GM21529 (cell line): ENCODE data around the gene ZFYVE26.
"Not testable (repeated sequence)": the region's sequence is repeated elsewhere in the genome, so short reads cannot be mapped to it uniquely, and the experiment has no call there.

Experiments
- ATAC-seq: cut with Tn5 transposase; IDR thresholded peaks from one replicate; pipeline ENCODE4 v1.9.1; 2021; ENCODE audit not compliant: unreplicated experiment

ZFYVE26 gene

DNA sequence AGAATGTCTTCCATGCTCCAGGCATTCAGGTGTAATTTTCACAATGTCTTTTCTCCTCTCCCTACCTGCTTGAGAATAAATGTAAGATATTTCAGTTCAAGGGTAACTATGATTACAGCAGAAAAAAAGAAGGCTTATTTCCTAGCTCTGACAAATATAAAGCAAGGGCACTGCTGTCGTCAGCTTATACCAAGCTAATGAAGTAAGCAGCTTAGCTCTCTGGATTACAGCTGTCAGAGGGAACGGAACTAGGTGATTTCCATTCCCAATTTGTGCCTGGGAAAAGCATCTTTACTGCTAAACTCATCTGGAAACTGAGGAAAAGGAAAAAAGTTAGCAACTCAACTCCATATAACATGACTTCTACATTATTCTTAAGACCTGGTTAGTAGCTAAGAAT, 56.5 kb downstream of the ZFYVE26 start:
- ATAC-seq: no peak

DNA sequence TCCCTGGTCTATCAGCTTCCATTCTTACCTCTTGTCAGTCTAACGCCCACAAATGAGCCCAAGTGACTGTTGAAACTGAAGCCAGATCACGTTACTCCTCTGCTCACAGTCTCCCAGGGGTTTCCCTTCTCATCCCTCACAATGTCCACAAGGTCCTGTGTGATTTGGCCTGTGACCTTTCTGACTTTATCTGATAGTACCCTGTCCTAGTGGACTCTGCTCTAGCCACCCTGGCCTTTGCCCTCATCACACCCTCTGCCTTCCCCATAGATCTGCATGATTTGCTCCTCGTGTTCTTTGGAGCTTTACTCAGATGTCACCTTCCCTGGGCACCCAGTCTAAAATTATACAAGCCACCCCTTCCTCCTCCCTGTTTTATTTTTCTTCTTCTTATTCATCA, 59.2 kb downstream of the ZFYVE26 start:
- ATAC-seq: no peak

DNA sequence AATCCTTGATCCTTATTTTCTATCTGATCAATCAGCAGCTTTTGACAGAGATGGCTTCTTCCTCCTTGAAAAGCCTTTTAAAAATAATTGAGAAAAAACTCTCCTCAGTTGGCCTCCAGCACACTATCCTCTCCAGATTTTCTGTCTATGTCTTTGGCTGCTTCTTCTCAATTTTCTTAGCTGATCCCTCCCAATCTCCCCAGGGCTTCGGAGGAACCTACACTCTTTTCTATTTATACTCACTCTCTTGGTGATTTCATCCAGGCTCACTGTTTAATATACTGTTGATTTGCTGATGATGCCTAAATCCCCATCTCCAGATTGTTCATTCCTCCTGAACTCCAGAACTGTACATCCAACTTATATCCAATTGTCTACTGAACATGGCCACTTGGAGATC, 59.9 kb downstream of the ZFYVE26 start:
- no peak for ATAC-seq

DNA sequence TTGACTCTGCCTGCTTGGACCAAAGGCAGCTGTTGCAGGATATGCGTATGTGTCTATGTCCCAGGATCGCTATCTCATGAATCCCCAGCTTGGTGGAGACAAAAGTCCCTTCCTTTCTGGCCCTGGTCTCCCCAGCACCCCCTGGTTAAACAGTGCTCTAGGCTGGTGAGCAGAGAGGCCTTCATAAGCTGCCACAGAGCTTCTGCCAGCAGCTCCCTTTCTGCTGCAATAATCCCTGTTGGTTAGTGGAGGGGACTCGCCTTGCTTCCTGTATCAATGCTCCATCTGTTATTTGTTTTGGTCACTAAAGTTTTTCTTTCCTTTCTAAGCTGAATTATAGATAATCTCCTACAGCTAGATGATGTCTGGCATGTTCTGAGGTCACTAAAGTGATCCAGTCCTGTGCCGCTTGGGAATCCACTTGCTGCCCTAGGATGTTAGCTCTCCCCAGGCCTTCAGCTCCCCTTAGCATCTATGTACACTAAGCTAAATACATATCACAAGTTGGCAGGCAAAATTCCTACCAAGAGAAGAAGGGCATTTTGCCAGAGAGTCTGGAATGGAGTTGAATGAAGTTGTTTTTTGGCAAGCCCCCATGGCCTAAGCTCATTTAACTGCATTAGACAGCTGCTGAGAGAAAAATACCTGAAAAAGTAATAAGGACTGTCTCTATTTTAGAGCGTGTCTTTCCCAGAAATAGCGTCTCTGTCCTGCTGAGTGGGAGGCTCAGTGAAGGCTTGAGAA, 66.9 kb downstream of the ZFYVE26 start:
- no peak for ATAC-seq

DNA sequence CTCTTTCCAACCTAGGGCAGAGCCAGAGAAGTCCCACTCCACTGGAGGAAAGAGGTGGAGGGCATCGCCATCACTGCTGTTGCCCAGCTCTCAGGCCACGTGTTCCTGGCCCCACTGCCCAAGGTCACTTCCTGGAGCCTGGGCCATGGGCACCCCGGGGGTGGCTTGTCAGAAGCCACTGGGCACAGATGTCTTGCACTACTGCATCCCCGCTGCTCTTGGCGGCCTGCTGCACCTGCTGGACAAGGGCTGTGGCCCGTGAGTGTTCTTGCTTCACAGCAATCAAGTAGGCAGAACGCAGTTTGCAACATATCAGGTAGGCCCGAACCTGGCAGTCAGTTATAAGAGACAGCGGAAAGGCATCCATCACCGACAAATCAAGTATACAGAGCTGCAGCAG, 68.1 kb downstream of the ZFYVE26 start:
- ATAC-seq: no peak

DNA sequence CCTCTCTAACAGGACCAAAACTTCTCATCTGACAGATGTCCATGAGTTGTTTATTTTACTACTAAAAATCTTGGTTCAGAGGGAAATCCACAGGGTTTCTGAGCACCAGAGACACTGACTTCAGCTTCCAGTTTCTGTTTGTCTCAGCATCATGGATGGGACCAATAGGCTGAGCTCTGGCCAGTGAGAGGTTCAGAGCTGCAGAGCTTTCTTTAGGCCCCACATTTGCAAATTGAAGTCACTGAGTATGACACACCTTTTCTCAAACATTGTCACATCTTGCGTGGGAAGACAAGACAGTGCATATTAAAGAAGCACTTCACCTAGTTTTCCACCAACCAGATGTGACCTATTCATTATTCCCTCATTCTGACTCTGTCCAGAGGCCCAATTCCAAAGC, 69.5 kb downstream of the ZFYVE26 start:
- no peak for ATAC-seq

DNA sequence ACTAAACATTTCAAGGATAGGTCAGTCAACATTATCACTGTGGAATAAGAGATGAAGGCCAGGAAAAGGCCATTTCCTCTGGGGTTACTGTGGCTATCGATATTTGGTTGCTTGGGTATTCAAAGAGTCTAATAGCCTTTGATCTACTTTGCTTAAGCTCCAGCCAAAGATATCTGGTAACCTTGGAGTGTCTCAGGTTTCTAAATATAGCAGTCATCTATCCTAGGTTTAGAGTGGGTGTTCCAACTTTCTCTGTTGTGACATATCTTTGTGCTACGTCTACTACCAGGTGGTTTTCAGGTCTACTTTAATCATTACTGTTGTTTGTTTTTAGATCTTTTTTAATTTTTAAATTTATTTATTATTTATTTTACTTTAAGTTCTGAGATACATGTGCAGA, 72.3 kb downstream of the ZFYVE26 start:
- no peak for ATAC-seq

DNA sequence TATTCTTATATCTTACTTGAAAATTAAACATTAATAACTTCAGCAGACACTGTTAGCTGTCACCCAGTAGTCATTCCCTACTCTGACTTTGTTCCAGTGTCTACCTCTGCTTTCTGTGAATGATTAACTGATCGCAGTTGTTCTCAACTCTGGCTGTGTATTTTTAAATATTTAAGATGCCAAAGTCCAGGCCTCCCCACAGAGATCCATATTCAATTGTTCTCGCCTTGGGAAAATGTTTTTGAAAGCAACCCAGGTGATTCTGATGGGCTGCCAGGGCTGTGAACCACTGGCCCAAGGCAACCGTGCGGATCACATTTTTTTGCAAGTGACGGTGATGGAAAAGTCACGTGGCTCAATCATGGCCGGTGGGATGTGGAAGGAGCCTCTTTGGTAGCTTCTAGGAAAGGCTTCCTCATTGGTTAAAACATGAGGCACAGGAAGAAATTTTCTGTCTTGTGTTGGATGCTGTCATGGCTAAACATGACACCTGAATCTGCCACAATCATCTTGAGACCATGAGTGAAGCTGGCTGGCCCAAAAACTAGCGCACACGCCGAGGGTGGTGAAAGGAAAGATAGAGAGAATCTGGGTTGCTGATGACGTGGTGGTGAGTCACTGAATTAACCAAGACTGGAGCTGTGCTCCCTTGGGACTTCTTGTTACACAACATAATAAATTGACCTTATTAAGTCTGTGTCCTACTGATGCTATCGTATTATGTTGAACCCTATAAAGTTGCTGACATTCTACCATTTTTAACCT, 77.5 kb downstream of the ZFYVE26 start:
- ATAC-seq: no peak

DNA sequence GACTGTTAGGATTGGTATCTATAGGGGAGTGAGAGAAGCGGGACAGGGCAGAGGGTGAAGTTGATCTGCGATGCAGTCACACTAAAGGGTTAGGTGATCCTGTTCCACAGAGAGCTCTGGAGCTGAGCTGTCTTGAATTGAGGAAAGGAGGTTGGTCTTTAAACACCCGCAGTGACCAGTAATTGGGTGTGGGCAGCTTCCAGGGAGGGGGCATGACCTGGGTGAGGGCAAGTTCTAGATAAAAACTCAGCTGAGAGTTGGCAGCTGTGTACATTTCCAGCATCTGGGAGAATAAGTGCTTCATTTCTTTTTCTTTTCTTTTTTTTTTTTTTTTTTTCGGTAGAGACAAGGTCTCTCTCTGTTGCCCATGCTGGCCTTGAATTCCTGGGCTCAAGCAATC, 79.6 kb downstream of the ZFYVE26 start:
- no peak for ATAC-seq

DNA sequence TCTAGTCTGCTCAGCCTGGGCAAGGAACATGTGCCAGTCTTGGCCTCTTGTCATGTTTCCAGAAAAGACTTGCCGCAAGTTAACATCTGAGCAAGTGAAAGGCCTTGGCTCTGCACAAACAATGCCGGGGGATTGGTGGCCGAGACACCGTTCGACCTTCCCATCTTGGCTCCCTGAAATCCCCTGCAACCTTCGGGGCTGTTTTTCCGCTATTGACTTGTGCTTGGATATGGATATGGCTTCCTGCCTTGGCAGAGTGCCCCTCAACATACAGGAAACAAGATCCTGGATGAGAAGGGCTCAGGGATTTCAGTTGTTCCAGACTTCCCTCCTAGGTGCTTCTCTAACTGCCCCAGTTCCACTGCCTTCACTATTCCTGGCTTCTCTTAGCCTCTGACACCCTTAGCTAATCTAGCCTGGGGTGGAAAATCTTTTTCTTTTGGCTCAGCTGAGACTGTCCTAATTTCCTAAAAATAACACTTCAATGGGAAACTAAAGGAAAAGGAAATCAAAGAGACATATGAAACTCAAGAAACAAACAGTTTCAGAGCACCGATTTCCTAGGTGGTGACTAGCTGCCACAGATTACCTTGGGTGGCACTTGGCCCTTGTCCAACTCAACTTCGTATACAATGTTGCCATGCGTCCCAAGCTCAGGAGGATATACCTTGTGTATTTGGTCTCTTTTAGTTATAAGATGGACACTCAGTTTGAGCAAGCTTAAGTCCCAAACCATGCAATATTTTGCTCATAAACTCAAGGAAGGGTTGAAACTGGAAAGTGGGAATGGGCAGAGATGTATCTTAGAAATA, 80.8 kb downstream of the ZFYVE26 start:
- no peak for ATAC-seq

DNA sequence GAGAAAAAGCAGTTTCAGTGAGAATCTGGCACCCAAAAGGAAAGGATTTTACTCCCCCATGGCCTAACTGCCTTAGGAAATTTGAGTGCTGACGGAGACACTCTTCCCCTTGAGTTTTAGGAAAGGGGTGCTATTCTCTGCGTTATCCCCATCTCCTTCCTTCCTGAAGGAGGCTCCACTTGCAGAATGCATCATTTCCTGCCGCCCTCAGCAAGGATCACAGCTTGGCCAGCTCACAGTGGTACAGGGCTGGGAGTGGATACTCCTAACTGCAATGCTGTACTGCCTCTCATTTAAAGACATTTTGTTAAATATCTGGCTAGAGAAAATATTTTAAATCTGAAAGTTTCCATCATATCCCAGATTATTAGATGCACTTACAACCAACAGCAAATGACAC, 81.7 kb downstream of the ZFYVE26 start:
- no peak for ATAC-seq

DNA sequence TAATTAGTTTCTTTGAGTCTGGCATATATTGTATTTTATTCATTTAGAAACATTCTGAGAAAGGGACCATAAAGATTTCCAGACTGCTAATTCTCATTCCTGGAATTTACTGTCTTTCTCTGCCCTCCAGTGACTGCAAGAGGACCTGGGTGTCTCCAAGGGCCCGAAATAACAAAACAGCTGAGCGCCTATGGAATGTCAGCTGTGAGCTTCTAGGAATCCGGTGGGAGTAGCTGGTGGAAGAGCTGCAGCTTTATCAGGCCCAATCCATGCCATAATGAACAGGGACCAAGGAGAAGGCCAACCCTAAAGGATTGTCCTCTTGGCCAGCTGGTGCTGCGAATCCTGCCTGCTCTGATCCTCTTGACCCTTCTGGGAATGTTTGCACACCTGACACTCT, 82.8 kb downstream of the ZFYVE26 start:
- no peak for ATAC-seq

DNA sequence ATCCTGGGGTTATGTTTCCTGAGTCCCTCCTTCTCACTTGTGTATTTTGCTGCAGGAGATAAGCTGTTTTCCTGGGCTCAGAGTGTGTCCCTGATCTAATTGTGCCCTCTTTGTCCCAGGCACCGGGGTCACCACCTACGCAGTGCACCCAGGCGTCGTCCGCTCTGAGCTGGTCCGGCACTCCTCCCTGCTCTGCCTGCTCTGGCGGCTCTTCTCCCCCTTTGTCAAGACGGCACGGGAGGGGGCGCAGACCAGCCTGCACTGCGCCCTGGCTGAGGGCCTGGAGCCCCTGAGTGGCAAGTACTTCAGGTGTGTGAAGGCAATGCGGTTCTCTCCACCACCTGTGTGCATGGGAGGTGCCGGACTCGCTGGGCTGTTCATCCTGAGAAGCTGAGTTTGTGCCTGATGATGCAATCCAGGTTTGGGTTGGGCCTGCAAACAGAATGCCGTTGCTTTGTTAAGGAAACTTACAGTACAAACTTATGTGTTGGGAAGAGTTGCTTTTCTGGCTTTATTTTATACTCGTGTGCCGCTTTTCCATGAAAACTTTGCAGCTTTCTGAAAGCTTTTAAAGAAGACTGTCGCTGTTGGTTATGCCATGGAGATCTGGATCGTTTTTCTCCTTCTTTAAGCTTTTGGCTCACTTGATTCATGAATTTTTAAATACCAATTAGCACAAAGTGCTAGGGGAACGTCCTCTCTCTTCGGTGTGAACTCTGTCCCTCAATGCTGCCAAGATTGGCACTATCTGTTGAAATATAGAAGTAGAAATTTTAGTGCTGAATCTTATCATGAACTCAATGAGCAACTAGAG, 87.1 kb downstream of the ZFYVE26 start:
- ATAC-seq: no peak

DNA sequence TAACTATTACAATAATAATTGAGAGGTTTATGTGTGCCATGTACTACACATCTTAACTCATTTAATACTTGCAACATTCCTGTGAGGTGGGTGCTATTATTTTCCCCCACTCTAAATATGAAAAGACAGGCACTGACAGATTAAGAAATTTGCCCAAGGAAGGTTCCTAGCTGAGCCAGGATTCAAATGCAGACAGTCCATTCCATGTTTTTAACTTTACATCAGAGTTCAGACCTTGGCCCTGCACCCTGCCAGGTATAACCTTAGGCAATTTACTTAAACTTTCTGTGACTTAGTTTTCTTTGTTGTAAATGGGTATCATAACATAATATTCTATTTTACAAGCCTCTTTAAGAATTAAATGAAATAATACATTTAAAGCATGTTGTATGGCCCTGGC, 88.1 kb downstream of the ZFYVE26 start:
- ATAC-seq: no peak

DNA sequence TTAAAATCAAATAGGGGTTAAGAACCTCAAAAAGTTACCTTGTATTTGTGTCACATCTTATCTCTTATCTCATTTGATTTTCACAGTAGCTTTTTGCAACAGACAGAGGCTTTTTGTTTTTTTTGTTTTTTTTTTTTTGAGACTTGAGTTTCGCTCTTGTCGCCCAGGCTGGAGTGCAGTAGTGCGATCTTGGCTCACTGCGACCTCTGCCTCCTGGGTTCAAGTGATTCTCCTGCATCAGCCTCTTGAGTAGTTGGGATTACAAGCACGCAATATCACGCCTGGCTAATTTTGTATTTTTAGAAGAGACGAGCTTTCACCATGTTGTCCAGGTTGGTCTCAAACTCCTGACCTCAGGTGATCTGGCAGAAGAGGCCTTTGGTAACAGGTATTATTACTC, 89.0 kb downstream of the ZFYVE26 start:
- ATAC-seq: no peak

DNA sequence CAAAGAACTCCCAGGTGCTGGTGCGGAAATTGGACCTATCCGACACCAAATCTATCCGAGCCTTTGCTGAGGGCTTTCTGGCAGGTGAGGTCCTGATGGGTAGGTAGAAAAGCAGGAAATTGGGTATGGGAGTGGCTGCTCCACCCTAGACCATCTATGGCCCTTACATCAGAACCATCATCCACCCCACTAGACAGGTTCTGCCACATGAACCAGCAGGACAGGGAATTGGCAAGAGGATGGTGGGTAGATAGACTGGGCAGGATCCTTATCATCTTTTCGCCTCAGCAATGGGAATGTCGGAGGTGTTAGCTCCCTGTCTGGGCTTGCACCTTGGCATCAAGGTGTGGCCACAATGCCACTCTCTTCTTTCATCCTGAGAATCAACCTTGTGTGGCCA, 91.2 kb downstream of the ZFYVE26 start:
- ATAC-seq: no peak

DNA sequence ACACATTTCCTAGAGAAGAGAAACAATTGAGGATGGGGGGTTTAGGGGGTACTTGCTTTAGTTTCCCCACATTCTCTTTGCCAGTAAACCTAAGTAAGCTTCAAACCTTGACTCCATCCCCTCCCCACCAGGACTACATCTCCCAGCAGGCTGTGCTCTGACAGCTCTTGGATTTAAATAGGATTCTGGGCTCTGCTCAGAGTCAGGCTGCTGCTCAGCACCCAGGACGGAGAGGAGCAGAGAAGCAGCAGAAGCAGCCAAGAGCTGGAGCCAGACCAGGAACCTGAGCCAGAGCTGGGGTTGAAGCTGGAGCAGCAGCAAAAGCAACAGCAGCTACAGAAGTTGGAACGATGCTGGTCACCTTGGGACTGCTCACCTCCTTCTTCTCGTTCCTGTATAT, 94.1 kb downstream of the ZFYVE26 start:
- no peak for ATAC-seq

DNA sequence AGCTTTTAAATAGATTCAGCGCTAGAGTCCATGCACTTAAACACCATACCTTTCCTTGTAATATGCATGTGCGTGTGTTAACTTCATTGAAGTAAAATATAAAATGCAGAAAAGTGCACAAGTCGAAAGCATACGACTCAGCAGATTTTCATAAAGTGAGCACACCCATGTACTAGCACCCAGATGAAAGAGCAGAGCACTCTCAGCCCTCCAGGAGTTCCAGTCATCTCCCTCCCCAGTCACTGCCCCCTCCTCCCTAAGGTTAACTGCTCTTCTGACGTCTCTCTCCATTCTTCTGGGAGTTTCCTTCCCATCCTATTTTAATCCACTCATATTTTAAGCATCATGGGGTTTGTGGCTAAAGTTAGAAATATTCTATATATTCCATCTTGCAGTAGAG, 94.5 kb downstream of the ZFYVE26 start:
- ATAC-seq: no peak

DNA sequence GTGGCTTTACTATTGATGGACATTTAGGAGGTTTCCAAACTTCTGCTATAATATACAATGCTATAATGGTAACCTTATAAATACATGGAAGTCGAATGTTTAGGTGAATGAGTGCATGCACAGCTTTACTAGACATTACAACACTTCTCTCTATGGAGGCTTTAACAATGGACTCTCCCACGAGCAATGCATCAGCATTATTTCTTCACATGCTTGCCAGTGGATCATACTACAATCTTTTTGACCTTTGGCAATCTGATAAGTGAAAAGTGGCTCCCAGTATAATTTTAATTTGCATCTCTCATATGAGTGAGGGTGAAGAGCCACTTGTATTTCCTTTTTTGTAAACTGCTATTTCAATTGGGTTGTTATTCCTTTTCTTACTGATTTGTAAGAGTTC, 96.5 kb downstream of the ZFYVE26 start:
- ATAC-seq: no peak

DNA sequence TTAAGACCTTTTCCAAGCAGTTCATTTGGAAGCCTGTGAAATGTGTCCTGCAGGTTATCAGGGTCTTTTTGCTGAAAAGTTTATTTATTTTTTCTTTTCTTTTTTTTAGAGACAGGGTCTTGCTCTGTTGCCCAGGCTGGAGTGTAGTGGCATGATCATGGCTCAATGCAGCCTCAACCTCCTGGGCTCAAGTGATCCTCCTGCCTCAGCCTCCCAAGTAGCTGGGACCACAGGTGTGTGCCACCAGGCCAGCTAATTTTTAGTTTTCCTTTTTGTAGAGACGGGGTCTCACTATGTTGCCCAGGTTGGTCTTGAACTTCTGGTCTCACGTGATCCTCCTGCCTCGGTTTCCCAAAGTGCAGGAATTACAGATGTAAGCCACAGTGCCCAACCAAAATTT, 97.0 kb downstream of the ZFYVE26 start:
- ATAC-seq: not testable (repeated sequence)

DNA sequence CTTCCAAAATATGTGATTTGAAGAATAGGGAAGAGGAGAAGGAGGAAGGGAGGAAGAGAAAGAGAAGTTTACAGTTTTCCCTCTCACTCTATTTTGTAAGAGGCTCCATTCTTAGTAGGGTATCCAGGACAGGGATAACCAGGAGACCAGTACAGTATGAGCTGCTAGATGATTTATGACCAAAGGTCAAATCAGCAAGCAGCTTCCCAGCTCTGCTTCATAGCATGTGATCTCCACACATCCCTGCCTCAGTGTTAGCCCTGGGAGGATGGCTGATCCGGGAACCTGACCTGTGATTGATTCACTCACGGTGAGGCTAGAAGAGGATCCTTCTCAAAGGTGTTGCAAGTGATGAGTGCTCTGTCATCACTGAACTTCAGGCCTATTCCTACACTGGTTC, 98.1 kb downstream of the ZFYVE26 start:
- no peak for ATAC-seq
